HG03520 (cell line): ENCODE results near the gene PLCG2.

ENCODE experiments used
- ATAC-seq: cut with Tn5 transposase; IDR thresholded peaks from one replicate; pipeline ENCODE4 v1.9.1; 2021; ENCODE audit warnings: mild to moderate bottlenecking, moderate library complexity; ENCODE audit not compliant: unreplicated experiment

The PLCG2 gene

DNA sequence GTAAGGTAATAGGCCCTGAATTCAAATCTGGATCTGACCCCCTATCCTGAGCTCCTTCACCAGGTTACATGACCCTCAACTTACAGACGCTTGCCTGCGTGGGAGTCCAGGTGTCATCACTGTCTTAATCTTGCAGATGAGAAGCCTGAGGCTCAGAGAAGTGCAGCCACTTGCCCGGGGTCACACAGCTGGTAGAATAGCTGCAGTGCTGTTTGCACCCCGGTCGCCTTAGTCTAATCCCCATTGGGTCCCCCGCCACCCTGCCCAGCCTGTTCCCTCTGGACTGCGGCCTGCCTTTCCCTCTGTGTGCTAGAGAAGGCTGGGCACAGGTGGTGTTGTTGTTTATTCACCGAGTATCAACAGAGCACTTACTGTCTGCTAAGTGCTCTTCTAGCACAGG lies 125.2 kb downstream of the PLCG2 start:
- no peak for ATAC-seq

- ATAC-seq, result no peak
Measured at GRCh38 chr16:81905277-81905676, 126.2 kb downstream of the PLCG2 start.

GRCh38 chr16:81907681-81908080 lies 128.6 kb downstream of the PLCG2 start:
- ATAC-seq, result no peak

GRCh38 chr16:81908466-81909262 lies 129.6 kb downstream of the PLCG2 start:
- ATAC-seq, result no peak

DNA sequence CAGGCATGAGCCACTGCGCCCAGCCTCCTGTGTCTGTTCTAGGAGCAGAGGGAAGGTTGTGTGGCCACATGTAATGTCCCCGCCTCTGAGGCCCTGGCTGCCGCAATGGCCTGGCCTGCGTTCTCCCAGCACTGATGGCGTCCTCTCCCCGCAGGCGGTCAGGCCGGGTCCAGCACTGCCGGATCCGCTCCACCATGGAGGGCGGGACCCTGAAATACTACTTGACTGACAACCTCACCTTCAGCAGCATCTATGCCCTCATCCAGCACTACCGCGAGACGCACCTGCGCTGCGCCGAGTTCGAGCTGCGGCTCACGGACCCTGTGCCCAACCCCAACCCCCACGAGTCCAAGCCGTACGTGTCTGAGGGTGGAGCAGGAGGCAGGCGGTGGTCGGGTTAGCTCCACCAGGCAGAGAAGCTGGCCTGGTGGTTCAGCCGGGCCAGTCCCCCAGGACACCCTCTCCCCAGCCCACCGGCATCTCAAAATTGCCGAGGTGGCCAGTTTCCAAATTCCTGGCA lies 131.3 kb downstream of the PLCG2 start:
- ATAC-seq, result no peak

- ATAC-seq, result no peak
Measured at GRCh38 chr16:81912395-81912794, 133.3 kb downstream of the PLCG2 start.

DNA sequence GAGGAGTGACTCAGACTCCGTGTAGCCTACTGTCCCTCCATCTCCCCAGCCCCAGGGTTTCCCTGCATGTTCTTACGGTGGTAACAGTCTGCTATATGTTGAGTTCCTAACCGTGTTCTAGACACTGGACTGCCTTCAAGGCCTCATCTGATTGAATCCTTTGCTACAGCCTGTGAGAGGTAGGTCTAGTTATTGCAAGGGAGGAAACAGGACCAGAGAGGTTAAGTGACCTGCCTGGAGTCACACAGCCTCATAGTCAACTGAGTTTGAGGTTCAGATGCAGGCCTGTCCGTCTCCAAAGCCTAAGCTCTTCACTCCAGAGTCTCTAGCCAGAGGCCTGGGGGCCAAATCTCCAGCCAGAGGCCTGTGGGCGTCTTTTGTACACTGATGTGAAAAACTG lies 134.1 kb downstream of the PLCG2 start:
- ATAC-seq, result no peak

GRCh38 chr16:81917375-81917774 lies 138.3 kb downstream of the PLCG2 start:
- no peak for ATAC-seq

- ATAC-seq, result no peak
Measured at GRCh38 chr16:81918927-81919326, 139.8 kb downstream of the PLCG2 start.

- no peak for ATAC-seq
Measured at GRCh38 chr16:81920498-81920897, 141.4 kb downstream of the PLCG2 start.

- ATAC-seq, result no peak
Measured at GRCh38 chr16:81921085-81921814, 142.2 kb downstream of the PLCG2 start.

GRCh38 chr16:81921843-81922584 lies 142.9 kb downstream of the PLCG2 start:
- no peak for ATAC-seq

DNA sequence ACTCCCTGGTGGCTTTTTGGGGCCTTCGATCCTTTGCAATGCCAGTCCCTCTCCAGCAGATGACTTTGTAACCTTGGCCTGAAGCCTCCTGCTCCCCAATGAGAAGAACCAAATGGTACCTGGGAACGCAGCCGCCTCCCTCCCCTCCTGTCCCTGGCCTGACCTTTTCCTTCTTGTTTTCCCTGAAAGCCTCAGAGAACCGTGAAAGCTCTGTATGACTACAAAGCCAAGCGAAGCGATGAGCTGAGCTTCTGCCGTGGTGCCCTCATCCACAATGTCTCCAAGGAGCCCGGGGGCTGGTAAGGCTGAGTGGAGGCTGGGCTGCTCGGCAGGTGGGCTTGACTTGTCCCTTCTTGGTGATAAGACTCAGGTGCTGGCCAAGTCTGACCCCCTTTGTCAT lies 144.2 kb downstream of the PLCG2 start:
- ATAC-seq, result no peak

DNA sequence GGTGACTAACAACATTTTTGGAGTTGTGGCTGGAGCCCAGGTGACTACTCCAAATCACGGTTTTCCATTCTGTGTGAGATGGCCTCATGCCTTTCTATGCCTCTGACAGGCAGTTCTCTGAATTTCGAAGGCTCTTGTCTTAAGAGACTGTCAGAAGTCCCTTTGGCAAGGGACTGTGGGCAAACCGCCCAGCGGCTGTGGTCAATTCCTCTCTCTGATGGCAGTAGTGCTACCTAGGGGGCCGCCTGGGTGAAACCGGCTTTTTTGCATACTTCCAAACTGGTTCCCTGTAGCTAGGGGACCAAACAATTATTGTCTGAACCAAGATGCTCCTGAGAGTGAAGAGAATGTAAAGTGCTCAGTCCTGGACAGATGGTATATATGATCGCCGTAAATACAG lies 145.9 kb downstream of the PLCG2 start:
- ATAC-seq, result no peak

- ATAC-seq, result no peak
Measured at GRCh38 chr16:81926036-81926435, 146.9 kb downstream of the PLCG2 start.

GRCh38 chr16:81927561-81928185 lies 148.6 kb downstream of the PLCG2 start:
- ATAC-seq, result no peak

- ATAC-seq, result no peak
Measured at GRCh38 chr16:81928271-81928918, 149.3 kb downstream of the PLCG2 start.

- no peak for ATAC-seq
Measured at GRCh38 chr16:81928975-81929374, 149.9 kb downstream of the PLCG2 start.

- ATAC-seq, result no peak
Measured at GRCh38 chr16:81929841-81930240, 150.8 kb downstream of the PLCG2 start.

GRCh38 chr16:81931927-81932326 lies 152.8 kb downstream of the PLCG2 start:
- ATAC-seq, result no peak
